MCF 10A (cell line): ENCODE results near the gene HCN4. TPM values are rescaled to one million over a fixed set of nuclear protein-coding genes. Genes with fewer than 3 reads are reported as not detected.

Experiments
- BruUV-seq: library from RNA; stranded (reverse); fragments of 400-500 nt; replicated peaks from 2 replicates; lab custom pipeline; 2021; lab: Mats Ljungman, UMichigan
- CTCF ChIA-PET: fragments of 300-600 bp; sonication (Branson Sonifier 250); formaldehyde crosslinking; extraction: SDS; loops from one replicate; lab custom pipeline; 2021; ENCODE audit warnings: antibody characterized with exemption, inconsistent platforms; lab: Yijun Ruan, JAX
- POLR2A ChIA-PET: fragments of 300-600, 350-650 bp; sonication (Branson Sonifier 250); formaldehyde crosslinking; extraction: SDS; loops from one replicate; lab custom pipeline; 2020; ENCODE audit warnings: antibody characterized with exemption, inconsistent platforms; lab: Yijun Ruan, JAX
- DNase-seq: peaks from one replicate; pipeline ENCODE4 v3.0.0-alpha.2; 2018; ENCODE audit not compliant: unreplicated experiment
- H3K27ac Mint-ChIP-seq: one replicate; pipeline ENCODE4 v1.8.0; 2022; ENCODE audit warnings: mild to moderate bottlenecking, low read depth, mixed read lengths; ENCODE audit not compliant: unreplicated experiment
- H3K27me3 Mint-ChIP-seq: one replicate; pipeline ENCODE4 v1.8.0; 2022; ENCODE audit warnings: mixed read lengths; ENCODE audit not compliant: insufficient read depth, unreplicated experiment
- H3K36me3 Mint-ChIP-seq: one replicate; pipeline ENCODE4 v1.8.0; 2022; ENCODE audit warnings: mild to moderate bottlenecking, moderate library complexity, mixed read lengths; ENCODE audit not compliant: insufficient read depth, unreplicated experiment
- H3K4me1 Mint-ChIP-seq: one replicate; pipeline ENCODE4 v1.8.0; 2022; ENCODE audit warnings: mixed read lengths; ENCODE audit not compliant: insufficient read depth, unreplicated experiment
- H3K4me3 Mint-ChIP-seq: one replicate; pipeline ENCODE4 v1.8.0; 2022; ENCODE audit warnings: mild to moderate bottlenecking, moderate library complexity, mixed read lengths; ENCODE audit not compliant: unreplicated experiment
- H3K9me3 Mint-ChIP-seq: one replicate; pipeline ENCODE4 v1.8.0; 2022; ENCODE audit warnings: mixed read lengths; ENCODE audit not compliant: unreplicated experiment
- CTCF ChIP-seq: fragments of 200-600 bp; IDR thresholded peaks from one replicate; pipeline ENCODE4 v1.8.0; 2022; ENCODE audit warnings: antibody characterized with exemption, mild to moderate bottlenecking; ENCODE audit not compliant: unreplicated experiment
- intact Hi-C: fragments of 100-400 bp; cut with micrococcal nuclease; formaldehyde crosslinking; loops from 2 replicates; pipeline ENCODE4 v1.14.1; 2022
- total RNA-seq: library from RNA; stranded (reverse); gene quantifications from 2 replicates; pipeline ENCODE4 v1.2.3, GENCODE V29; 2022

HCN4 gene
- total RNA-seq, 1 experiment from 2014 or later, result not detected

GRCh38 chr15:73291441-73291840 lies 77.3 kb downstream of the HCN4 start:
- intact Hi-C loops, result no loop called here
- ChIA-PET CTCF (interaction anchor here (0.7 to 2.8 kb wide), 3 partner anchors 15 to 268 kb away, joined by 3 to 8 read pairs (median 6); no protein-coding TSS in a partner anchor), POLR2A (no interaction called here)

GRCh38 chr15:73287019-73287418 lies 81.7 kb downstream of the HCN4 start:
- Mint-ChIP-seq H3K27ac (no peak overlapping the region), H3K36me3 (peaks cover 19% of the 10 kb centered on the region), H3K4me3 (no peak overlapping the region), H3K9me3 (no peaks in the 10 kb centered on the region), H3K27me3 (no peaks in the 10 kb centered on the region), H3K4me1 (no peaks in the 10 kb centered on the region)
- no TSS peak for BruUV-seq
- POLR2A ChIA-PET, result no interaction called here
- CTCF ChIA-PET, result interaction anchor here (0.7 to 1.2 kb wide), 5 partner anchors 9 to 48 kb away, joined by 3 to 9 read pairs (median 4); no protein-coding TSS in a partner anchor
- DNase-seq, result no peak
- intact Hi-C loops, result no loop called here
- TF ChIP-seq CTCF, result no peak

More at GRCh38 chr15:73291441-73291840, 77.3 kb downstream of the HCN4 start:
- Mint-ChIP-seq H3K4me1 (no peaks in the 10 kb centered on the region), H3K9me3 (no peaks in the 10 kb centered on the region), H3K36me3 (peaks cover 24% of the 10 kb centered on the region), H3K27me3 (no peaks in the 10 kb centered on the region), H3K27ac (no peak overlapping the region), H3K4me3 (no peak overlapping the region)
- DNase-seq, result no peak
- no TSS peak for BruUV-seq
- no peak for TF ChIP-seq CTCF

GRCh38 chr15:73286311-73286710 lies 82.4 kb downstream of the HCN4 start:
- no peak for TF ChIP-seq CTCF
- H3K27ac Mint-ChIP-seq, result no peak overlapping the region
- no peaks in the 10 kb centered on the region for H3K9me3 Mint-ChIP-seq
- CTCF ChIA-PET, result interaction anchor here (0.7 to 1.2 kb wide), 2 partner anchors 13 to 47 kb away, joined by 4 to 9 read pairs; no protein-coding TSS in a partner anchor
- BruUV-seq, result no TSS peak
- no peak for DNase-seq
- POLR2A ChIA-PET, result no interaction called here
- no peaks in the 10 kb centered on the region for H3K4me1 Mint-ChIP-seq
- no peak overlapping the region for H3K4me3 Mint-ChIP-seq
- intact Hi-C loops, result no loop called here
- no peaks in the 10 kb centered on the region for H3K27me3 Mint-ChIP-seq
- peaks cover 19% of the 10 kb centered on the region for H3K36me3 Mint-ChIP-seq

- TF ChIP-seq CTCF, result no peak
- H3K27ac Mint-ChIP-seq, result no peak overlapping the region
- ChIA-PET CTCF (no interaction called here), POLR2A (interaction anchor here (0.8 kb wide), 1 partner anchor 11 kb away, joined by 3 read pairs; no protein-coding TSS in a partner anchor)
- intact Hi-C loops, result no loop called here
- H3K27me3 Mint-ChIP-seq, result no peaks in the 10 kb centered on the region
- H3K4me3 Mint-ChIP-seq, result no peak overlapping the region
- H3K36me3 Mint-ChIP-seq, result peaks cover 4% of the 10 kb centered on the region
- no TSS peak for BruUV-seq
- peak; percentile 21 for DNase-seq
- no peaks in the 10 kb centered on the region for H3K9me3 Mint-ChIP-seq
- no peaks in the 10 kb centered on the region for H3K4me1 Mint-ChIP-seq
Measured at GRCh38 chr15:73284090-73284716, 84.6 kb downstream of the HCN4 start.
